Osteocyte (in vitro differentiated cells): ENCODE results near the gene GASK1B. TPM values are rescaled to one million over a fixed set of nuclear protein-coding genes. Genes with fewer than 3 reads are reported as not detected.

ENCODE experiments used
- DNase-seq: peaks from one replicate; pipeline ENCODE4 v3.0.0; 2021; ENCODE audit warnings: mixed read lengths; ENCODE audit not compliant: unreplicated experiment; ENCODE audit errors: extremely low spot score
- H3K27ac Mint-ChIP-seq: one replicate; pipeline ENCODE4 v1.8.0; 2021; ENCODE audit warnings: mild to moderate bottlenecking, mixed read lengths; ENCODE audit not compliant: unreplicated experiment
- H3K27me3 Mint-ChIP-seq: one replicate; pipeline ENCODE4 v1.8.0; 2021; ENCODE audit warnings: mixed read lengths; ENCODE audit not compliant: unreplicated experiment
- H3K36me3 Mint-ChIP-seq: one replicate; pipeline ENCODE4 v1.8.0; 2021; ENCODE audit warnings: mixed read lengths; ENCODE audit not compliant: unreplicated experiment
- H3K4me1 Mint-ChIP-seq: one replicate; pipeline ENCODE4 v1.8.0; 2021; ENCODE audit warnings: mixed read lengths; ENCODE audit not compliant: unreplicated experiment
- H3K4me3 Mint-ChIP-seq: one replicate; pipeline ENCODE4 v1.8.0; 2021; ENCODE audit warnings: mild to moderate bottlenecking, moderate library complexity, mixed read lengths; ENCODE audit not compliant: unreplicated experiment
- H3K9me3 Mint-ChIP-seq: one replicate; pipeline ENCODE4 v1.8.0; 2021; ENCODE audit warnings: mixed read lengths; ENCODE audit not compliant: unreplicated experiment
- CTCF ChIP-seq: fragments of 200-600 bp; sonication (generic); IDR thresholded peaks from 2 replicates; pipeline ENCODE4 v1.5.0; 2021; ENCODE audit warnings: antibody characterized with exemption, mild to moderate bottlenecking, moderate library complexity
- total RNA-seq: library from RNA; stranded (reverse); gene quantifications from 2 replicates; pipeline ENCODE4 v1.2.1, GENCODE V29; 2021

Gene GASK1B
- total RNA-seq, 1 donor from 2014 or later: 11.7 TPM

- H3K27ac Mint-ChIP-seq: no peak overlapping the region
- H3K9me3 Mint-ChIP-seq: no peaks in the 10 kb centered on the region
- no peak for TF ChIP-seq CTCF
- no peaks in the 10 kb centered on the region for H3K36me3 Mint-ChIP-seq
- H3K27me3 Mint-ChIP-seq: no peaks in the 10 kb centered on the region
- peaks cover 6% of the 10 kb centered on the region for H3K4me1 Mint-ChIP-seq
- H3K4me3 Mint-ChIP-seq: no peak overlapping the region
- DNase-seq: no peak
Measured at GRCh38 chr4:158186815-158187214, 14.0 kb upstream of the GASK1B start.

DNA sequence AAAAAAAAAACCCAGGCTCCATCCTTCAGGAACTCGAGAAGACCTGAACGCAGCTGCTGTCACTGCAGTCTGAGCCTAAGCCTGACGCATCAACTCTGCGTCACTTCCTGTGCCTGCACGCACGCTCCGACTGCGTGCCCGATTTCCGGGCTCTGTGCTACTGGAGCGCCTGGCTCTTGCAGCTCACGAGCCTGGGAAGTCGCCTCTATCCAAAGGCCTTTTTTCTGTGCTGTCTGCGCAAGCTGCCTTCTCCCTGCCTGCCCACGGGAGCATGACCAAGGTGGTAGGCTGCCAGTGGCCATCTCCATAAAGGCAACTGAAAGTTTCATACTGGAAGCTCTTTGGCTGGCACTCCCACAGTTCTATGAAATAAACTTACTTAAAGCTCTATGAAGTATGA, 9.9 kb upstream of the GASK1B start:
- H3K27me3 Mint-ChIP-seq: no peaks in the 10 kb centered on the region
- no peak overlapping the region for H3K4me3 Mint-ChIP-seq
- TF ChIP-seq CTCF: no peak
- H3K27ac Mint-ChIP-seq: no peak overlapping the region
- H3K4me1 Mint-ChIP-seq: peaks cover 33% of the 10 kb centered on the region
- DNase-seq: no peak
- H3K9me3 Mint-ChIP-seq: no peaks in the 10 kb centered on the region
- no peaks in the 10 kb centered on the region for H3K36me3 Mint-ChIP-seq

DNA sequence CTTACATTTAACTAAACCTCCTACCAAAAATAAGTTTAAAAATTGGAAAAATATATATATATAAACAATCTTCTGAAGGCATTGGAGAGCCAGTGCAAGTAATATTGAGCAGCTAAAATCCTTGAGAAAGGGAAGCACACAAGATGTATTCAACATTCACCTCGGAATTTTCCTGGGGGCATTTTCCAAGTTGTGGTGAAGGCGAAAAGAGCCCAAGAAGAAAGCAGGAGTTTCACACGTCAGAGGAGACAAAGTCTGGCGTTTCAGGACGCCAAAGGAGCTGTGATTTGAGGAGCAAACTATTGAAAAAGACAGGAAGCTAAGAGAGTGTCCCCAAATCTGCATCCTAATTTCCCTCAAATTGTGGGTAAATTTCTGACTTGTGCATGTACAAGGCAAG, 9.1 kb upstream of the GASK1B start:
- Mint-ChIP-seq H3K4me3 (peak overlapping the region; percentile 62), H3K27ac (peak overlapping the region; percentile 86), H3K27me3 (no peaks in the 10 kb centered on the region), H3K9me3 (no peaks in the 10 kb centered on the region), H3K4me1 (peaks cover 33% of the 10 kb centered on the region), H3K36me3 (no peaks in the 10 kb centered on the region)
- TF ChIP-seq CTCF: no peak
- DNase-seq: no peak

- H3K9me3 Mint-ChIP-seq: no peaks in the 10 kb centered on the region
- H3K4me3 Mint-ChIP-seq: no peak overlapping the region
- no peaks in the 10 kb centered on the region for H3K36me3 Mint-ChIP-seq
- peak overlapping the region; percentile 87 for H3K27ac Mint-ChIP-seq
- no peak for TF ChIP-seq CTCF
- peaks cover 33% of the 10 kb centered on the region for H3K4me1 Mint-ChIP-seq
- no peaks in the 10 kb centered on the region for H3K27me3 Mint-ChIP-seq
- DNase-seq: no peak
Measured at GRCh38 chr4:158179465-158179864, 6.6 kb upstream of the GASK1B start.

DNA sequence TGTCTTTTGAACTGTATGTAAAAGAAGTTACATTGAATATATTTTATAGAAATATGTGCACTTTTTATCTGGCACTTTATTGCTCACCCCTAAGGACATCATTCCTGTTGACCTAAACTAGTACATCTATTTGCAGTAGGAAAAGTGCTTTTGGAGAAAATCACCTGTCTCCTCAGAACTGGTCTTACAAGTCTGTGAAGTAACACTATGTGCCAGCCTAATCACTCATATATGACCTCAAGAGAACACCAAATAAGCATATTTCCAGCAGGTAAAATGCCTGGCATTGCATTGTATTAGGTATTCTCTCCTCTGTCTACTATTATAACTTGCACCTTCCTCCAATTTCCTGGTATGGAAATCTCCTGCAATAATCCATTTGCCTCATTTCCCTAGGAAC, 4.0 kb upstream of the GASK1B start:
- H3K36me3 Mint-ChIP-seq: no peaks in the 10 kb centered on the region
- TF ChIP-seq CTCF: no peak
- peaks cover 38% of the 10 kb centered on the region for H3K4me1 Mint-ChIP-seq
- H3K9me3 Mint-ChIP-seq: no peaks in the 10 kb centered on the region
- H3K27me3 Mint-ChIP-seq: no peaks in the 10 kb centered on the region
- H3K27ac Mint-ChIP-seq: no peak overlapping the region
- H3K4me3 Mint-ChIP-seq: no peak overlapping the region
- no peak for DNase-seq
